ENCODE measurements around the gene CHD8.

CHD8 gene

DNA sequence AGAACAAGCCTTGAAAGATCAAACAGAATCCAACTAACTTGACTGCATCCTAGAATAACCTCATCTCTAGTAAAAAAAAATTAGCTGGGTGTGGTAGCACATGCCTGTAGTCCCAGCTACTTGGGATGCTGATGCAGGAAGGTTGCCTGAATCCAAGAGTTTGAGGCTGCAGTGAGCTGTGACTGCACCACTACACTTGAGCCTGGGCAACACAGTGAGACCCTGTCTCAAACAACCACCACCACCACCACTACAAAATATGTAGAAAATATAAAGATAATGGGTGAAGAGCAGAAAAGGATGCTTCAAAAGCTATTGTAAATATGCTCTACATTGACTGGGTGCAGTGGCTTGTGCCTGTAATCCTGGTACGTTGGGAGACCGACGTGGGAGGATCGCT is 99.4 kb downstream of the CHD8 start:
- no peak for DNase-seq

- DNase-seq = no peak
Measured at GRCh38 chr14:21352587-21352986, 103.3 kb downstream of the CHD8 start.

DNA sequence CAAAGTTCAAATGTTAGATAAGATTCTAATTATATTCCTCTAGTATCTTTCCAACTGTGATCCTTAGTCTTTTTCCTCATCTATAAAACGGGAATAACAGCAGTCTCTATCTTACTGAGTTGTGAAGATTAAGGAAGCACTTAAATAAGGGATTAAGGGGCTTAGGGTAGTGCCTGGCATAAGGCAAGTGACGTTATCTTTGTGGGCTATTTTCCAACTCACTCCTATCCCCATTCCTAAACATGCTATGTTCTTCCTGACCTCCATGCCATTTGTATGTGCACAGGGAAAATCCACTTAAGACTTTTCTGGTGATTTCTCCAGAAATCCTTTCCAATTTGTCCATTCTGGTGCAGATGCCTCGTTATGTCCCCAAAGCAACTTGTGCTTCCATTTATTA is 105.4 kb downstream of the CHD8 start:
- DNase-seq = no peak

GRCh38 chr14:21347201-21347600 is 108.7 kb downstream of the CHD8 start:
- no peak for DNase-seq

GRCh38 chr14:21346532-21347135 is 109.3 kb downstream of the CHD8 start:
- DNase-seq = no peak

GRCh38 chr14:21343035-21343794 is 112.7 kb downstream of the CHD8 start:
- no peak for DNase-seq

Measured in NCI-H2081 treated with DMSO at 0.1 percent for 48 hours (cell line).